HAP-1 (cell line): ENCODE results near the gene DPP8.
"Not testable (repeated sequence)": the region's sequence is repeated elsewhere in the genome, so short reads cannot be mapped to it uniquely, and the experiment has no call there.

ENCODE experiments used
- DNase-seq, 2 experiments: peaks; one replicate each; pipeline ENCODE4 v3.0.0-alpha.2; 2016 to 2020; ENCODE audit warnings: low spot score in 2 of 2
- H3K27me3 ChIP-seq: fragments of 250-450 bp; sonication (Bioruptor Pico); 2 replicates; pipeline ENCODE4 v1.5.1; 2020; ENCODE audit warnings: low read depth, mild to moderate bottlenecking, moderate library complexity
- H3K36me3 ChIP-seq: fragments of 250-450 bp; sonication (Bioruptor Pico); replicated peaks from 2 replicates; pipeline ENCODE4 v1.5.1; 2020; ENCODE audit warnings: mild to moderate bottlenecking
- H3K4me1 ChIP-seq: fragments of 250-450 bp; sonication (Bioruptor Pico); 2 replicates; pipeline ENCODE4 v1.5.1; 2020; ENCODE audit warnings: mild to moderate bottlenecking
- H3K4me3 ChIP-seq: fragments of 250-450 bp; sonication (Bioruptor Pico); 2 replicates; pipeline ENCODE4 v1.5.1; 2020; ENCODE audit warnings: mild to moderate bottlenecking, moderate library complexity
- H3K9me3 ChIP-seq: fragments of 250-450 bp; sonication (Bioruptor Pico); 2 replicates; pipeline ENCODE4 v1.5.1; 2020; ENCODE audit warnings: mild to moderate bottlenecking, moderate library complexity
- in situ Hi-C: fragments of 300-500 bp; cut with MboI; formaldehyde crosslinking; loops from 3 replicates; pipeline ENCODE4 v1.14.3; 2020; ENCODE audit warnings: low sequenced_read_pairs, inconsistent platforms, mixed read lengths

Gene DPP8

GRCh38 chr15:65516997-65517865 is at the start of gene DPP8:
Gene DPP8 (minus strand): TSS chr15:65517689. CDS start chr15:65512553, 5,136 bp downstream.
- peak within 1 kb of the TSS; percentile 100 for H3K4me3 ChIP-seq
- in situ Hi-C loops: no loop called here

GRCh38 chr15:65561934-65562333 is 44.4 kb upstream of the DPP8 start:
- no peak for DNase-seq
- Histone ChIP-seq H3K27me3 (no peaks in the 10 kb centered on the region), H3K9me3 (peaks cover 2% of the 10 kb centered on the region; the same call in 1 of the 2 replicates), H3K4me3 (no peak overlapping the region), H3K4me1 (no peaks in the 10 kb centered on the region), H3K36me3 (peaks cover 91% of the 10 kb centered on the region)
- in situ Hi-C loops: no loop called here

More at GRCh38 chr15:65516997-65517865, at the start of gene DPP8:
- H3K36me3 ChIP-seq: peaks cover 31% of the 10 kb centered on the region
- H3K9me3 ChIP-seq: no peaks in the 10 kb centered on the region
- DNase-seq: peak; percentile 100
- peaks cover 17% of the 10 kb centered on the region for H3K4me1 ChIP-seq
- H3K27me3 ChIP-seq: no peaks in the 10 kb centered on the region

GRCh38 chr15:65559941-65560340 is 42.5 kb upstream of the DPP8 start:
- H3K9me3 ChIP-seq: no peaks in the 10 kb centered on the region
- peaks cover 91% of the 10 kb centered on the region for H3K36me3 ChIP-seq
- no peak for DNase-seq
- H3K4me3 ChIP-seq: no peak overlapping the region
- in situ Hi-C loops: no loop called here
- H3K4me1 ChIP-seq: no peaks in the 10 kb centered on the region
- no peaks in the 10 kb centered on the region for H3K27me3 ChIP-seq

GRCh38 chr15:65558997-65559760 is 41.7 kb upstream of the DPP8 start:
- H3K4me3 ChIP-seq: no peak overlapping the region
- no peak for DNase-seq
- no peaks in the 10 kb centered on the region for H3K9me3 ChIP-seq
- no peaks in the 10 kb centered on the region for H3K4me1 ChIP-seq
- H3K27me3 ChIP-seq: no peaks in the 10 kb centered on the region
- in situ Hi-C loops: no loop called here
- peaks cover 91% of the 10 kb centered on the region for H3K36me3 ChIP-seq

- in situ Hi-C loops: no loop called here
- no peaks in the 10 kb centered on the region for H3K9me3 ChIP-seq
- no peaks in the 10 kb centered on the region for H3K4me1 ChIP-seq
- no peak overlapping the region for H3K4me3 ChIP-seq
- H3K36me3 ChIP-seq: peaks cover 91% of the 10 kb centered on the region
- H3K27me3 ChIP-seq: no peaks in the 10 kb centered on the region
- DNase-seq: no peak
Observed at GRCh38 chr15:65558336-65558735, 40.8 kb upstream of the DPP8 start.

- Histone ChIP-seq H3K36me3 (peaks cover 86% of the 10 kb centered on the region), H3K4me3 (no peak overlapping the region)
Observed at GRCh38 chr15:65556622-65557021, 39.1 kb upstream of the DPP8 start.

GRCh38 chr15:65553691-65554090 is 36.2 kb upstream of the DPP8 start:
- no peaks in the 10 kb centered on the region for H3K27me3 ChIP-seq
- in situ Hi-C loops: no loop called here
- peaks cover 12% of the 10 kb centered on the region for H3K4me1 ChIP-seq
- H3K9me3 ChIP-seq: no peaks in the 10 kb centered on the region
- no peak for DNase-seq
- H3K36me3 ChIP-seq: peaks cover 66% of the 10 kb centered on the region
- no peak overlapping the region for H3K4me3 ChIP-seq

More at GRCh38 chr15:65556622-65557021, 39.1 kb upstream of the DPP8 start:
- in situ Hi-C loops: no loop called here
- H3K4me1 ChIP-seq: no peaks in the 10 kb centered on the region
- H3K9me3 ChIP-seq: no peaks in the 10 kb centered on the region
- no peak for DNase-seq
- H3K27me3 ChIP-seq: no peaks in the 10 kb centered on the region

GRCh38 chr15:65552851-65553250 is 35.4 kb upstream of the DPP8 start:
- H3K9me3 ChIP-seq, DNase-seq, in situ Hi-C loops, H3K27me3 ChIP-seq, H3K4me3 ChIP-seq: not testable (repeated sequence)
- Histone ChIP-seq H3K4me1 (peaks cover 13% of the 10 kb centered on the region), H3K36me3 (peaks cover 58% of the 10 kb centered on the region)

GRCh38 chr15:65551183-65551582 is 33.7 kb upstream of the DPP8 start:
- peaks cover 22% of the 10 kb centered on the region for H3K4me1 ChIP-seq
- no peak overlapping the region for H3K4me3 ChIP-seq
- no peaks in the 10 kb centered on the region for H3K9me3 ChIP-seq
- DNase-seq: no peak
- in situ Hi-C loops: no loop called here
- H3K27me3 ChIP-seq: no peaks in the 10 kb centered on the region
- peaks cover 43% of the 10 kb centered on the region for H3K36me3 ChIP-seq

GRCh38 chr15:65550681-65551098 is 33.2 kb upstream of the DPP8 start:
- peak; percentile 49 to 71 for DNase-seq
- Histone ChIP-seq H3K9me3 (no peaks in the 10 kb centered on the region), H3K27me3 (no peaks in the 10 kb centered on the region), H3K36me3 (peaks cover 38% of the 10 kb centered on the region), H3K4me1 (peaks cover 22% of the 10 kb centered on the region), H3K4me3 (no peak overlapping the region)
- in situ Hi-C loops: no loop called here

- H3K9me3 ChIP-seq, in situ Hi-C loops, H3K27me3 ChIP-seq, DNase-seq, H3K4me3 ChIP-seq: not testable (repeated sequence)
- Histone ChIP-seq H3K4me1 (peaks cover 22% of the 10 kb centered on the region), H3K36me3 (peaks cover 24% of the 10 kb centered on the region)
Observed at GRCh38 chr15:65549288-65549687, 31.8 kb upstream of the DPP8 start.

- Histone ChIP-seq H3K36me3 (peaks cover 10% of the 10 kb centered on the region), H3K9me3 (no peaks in the 10 kb centered on the region), H3K4me3 (no peak overlapping the region), H3K4me1 (peaks cover 22% of the 10 kb centered on the region), H3K27me3 (no peaks in the 10 kb centered on the region)
- no peak for DNase-seq
- in situ Hi-C loops: no loop called here
Observed at GRCh38 chr15:65547841-65548240, 30.4 kb upstream of the DPP8 start.

- no peak for DNase-seq
- no peak overlapping the region for H3K4me3 ChIP-seq
- peaks cover 2% of the 10 kb centered on the region; the same call in 1 of the 2 replicates for H3K4me1 ChIP-seq
- H3K36me3 ChIP-seq: peaks cover 5% of the 10 kb centered on the region
- in situ Hi-C loops: no loop called here
- no peaks in the 10 kb centered on the region for H3K9me3 ChIP-seq
- H3K27me3 ChIP-seq: no peaks in the 10 kb centered on the region
Observed at GRCh38 chr15:65541231-65541820, 23.8 kb upstream of the DPP8 start.
